A673 (cell line): ENCODE data around the gene IL23R. TPM values are rescaled to one million over a fixed set of nuclear protein-coding genes. Genes with fewer than 3 reads are reported as not detected.

Source experiments
- Bru-seq: library from RNA; stranded (reverse); fragments of 400-500 nt; gene quantifications from one replicate; lab custom pipeline; 2021; lab: Mats Ljungman, UMichigan
- BruChase-seq, 2 experiments: library from RNA; stranded (reverse); fragments of 400-500 nt; gene quantifications; one replicate each; lab custom pipeline; 2021; lab: Mats Ljungman, UMichigan
- BruUV-seq: library from RNA; stranded (reverse); fragments of 400-500 nt; replicated peaks from 2 replicates; lab custom pipeline; 2021; lab: Mats Ljungman, UMichigan
- CTCF ChIA-PET: fragments of 300-600 bp; sonication (Branson Sonifier 250); formaldehyde crosslinking; loops from one replicate; lab custom pipeline; 2022; ENCODE audit warnings: antibody characterized with exemption; lab: Charles Lee
- POLR2A ChIA-PET: fragments of 300-600 bp; sonication (Branson Sonifier 250); formaldehyde crosslinking; loops from one replicate; lab custom pipeline; 2022; ENCODE audit warnings: antibody characterized with exemption; ENCODE audit not compliant: low non-redundant PET; lab: Charles Lee
- DNase-seq: peaks from one replicate; pipeline ENCODE4 v3.0.0-alpha.2; 2015; ENCODE audit warnings: low spot score
- H3K27ac ChIP-seq: fragments of 200-600 bp; sonication (generic); 2 replicates; pipeline ENCODE4 v1.5.1; 2016; ENCODE audit warnings: mixed run types, low read depth, mild to moderate bottlenecking, mixed read lengths, antibody characterized with exemption, low read length; ENCODE audit not compliant: poor library complexity, severe bottlenecking
- H3K27me3 ChIP-seq: fragments of 200-600 bp; sonication (generic); replicated peaks from 2 replicates; pipeline ENCODE4 v1.6.1; 2017; ENCODE audit warnings: mixed run types, low read depth, mild to moderate bottlenecking, mixed read lengths, antibody characterized with exemption, low read length; ENCODE audit not compliant: insufficient read depth, poor library complexity
- H3K36me3 ChIP-seq: fragments of 200-600 bp; sonication (generic); 2 replicates; pipeline ENCODE4 v1.6.1; 2016; ENCODE audit warnings: mixed run types, mild to moderate bottlenecking, mixed read lengths, antibody characterized with exemption, low read length; ENCODE audit not compliant: insufficient read depth, poor library complexity, severe bottlenecking
- H3K4me1 ChIP-seq: fragments of 200-600 bp; sonication (generic); 2 replicates; pipeline ENCODE4 v1.6.1; 2017; ENCODE audit warnings: mixed run types, mild to moderate bottlenecking, mixed read lengths, antibody characterized with exemption, low read length; ENCODE audit not compliant: insufficient read depth, poor library complexity, severe bottlenecking
- H3K4me3 ChIP-seq: fragments of 200-600 bp; sonication (generic); 2 replicates; pipeline ENCODE4 v1.5.1; 2016; ENCODE audit warnings: low read depth, mixed run types, mild to moderate bottlenecking, mixed read lengths, low read length; ENCODE audit not compliant: poor library complexity, severe bottlenecking
- H3K9me3 ChIP-seq: fragments of 200-600 bp; sonication (generic); 2 replicates; pipeline ENCODE4 v1.6.1; 2016; ENCODE audit warnings: mixed run types, low read depth, mild to moderate bottlenecking, mixed read lengths, antibody characterized with exemption, low read length; ENCODE audit not compliant: poor library complexity, severe bottlenecking
- EZH2 ChIP-seq: fragments of 200-600 bp; sonication (generic); IDR thresholded peaks from 2 replicates; pipeline ENCODE4 v1.6.1; 2017; ENCODE audit warnings: borderline replicate concordance, low read depth, mild to moderate bottlenecking, mixed read lengths, antibody characterized with exemption, low read length; ENCODE audit not compliant: poor library complexity, severe bottlenecking
- intact Hi-C: fragments of 100-400 bp; cut with micrococcal nuclease; formaldehyde crosslinking; loops from one replicate; pipeline ENCODE4 v1.10.0; 2022; ENCODE audit not compliant: unreplicated experiment
- long read RNA-seq: library from polyadenylated mRNA; stranded (forward); transcript quantifications from one replicate; pipeline ENCODE4 v2.0.0, GENCODE V29; 2022
- total RNA-seq: library from RNA; stranded (reverse); gene quantifications from 2 replicates; pipeline ENCODE4 v1.2.3, GENCODE V29; 2021
- TF ChIP-seq, protein P1 (sequence below): fragments of 300-800, 200-600 bp; sonication (generic); conservative IDR thresholded peaks from 2 replicates; pipeline ENCODE4 v1.5.1; 2017; ENCODE audit warnings: low read depth, mild to moderate bottlenecking, antibody characterized with exemption, low read length, moderate library complexity, mixed read lengths

Gene IL23R
- total RNA-seq (not detected in 2 replicates), Bru-seq, nascent RNA (not detected), BruChase-seq, experiment 1, labeled RNA remaining after a 2-hour chase (not detected), BruChase-seq, experiment 2, labeled RNA remaining after a 6-hour chase (percentile 1 among the genes with signal in this experiment)
- long read RNA-seq, result 0 reads

GRCh38 chr1:67166196-67166595, at the start of gene IL23R:
Gene IL23R (plus strand): TSS chr1:67166454. CDS start chr1:67168121, 1,667 bp downstream.
- Histone ChIP-seq H3K9me3 (no peaks in the 10 kb centered on the region), H3K4me3 (no peak within 1 kb of the TSS), H3K27ac (no peak within 1 kb of the TSS), H3K4me1 (no peaks in the 10 kb centered on the region), H3K36me3 (no peaks in the 10 kb centered on the region), H3K27me3 (no peaks in the 10 kb centered on the region)
- intact Hi-C loops, result no loop called here
- ChIA-PET CTCF (no interaction called here), POLR2A (no interaction called here)
- TF ChIP-seq EZH2, result no peak
- no peak for DNase-seq
- no TSS peak for BruUV-seq

DNA sequence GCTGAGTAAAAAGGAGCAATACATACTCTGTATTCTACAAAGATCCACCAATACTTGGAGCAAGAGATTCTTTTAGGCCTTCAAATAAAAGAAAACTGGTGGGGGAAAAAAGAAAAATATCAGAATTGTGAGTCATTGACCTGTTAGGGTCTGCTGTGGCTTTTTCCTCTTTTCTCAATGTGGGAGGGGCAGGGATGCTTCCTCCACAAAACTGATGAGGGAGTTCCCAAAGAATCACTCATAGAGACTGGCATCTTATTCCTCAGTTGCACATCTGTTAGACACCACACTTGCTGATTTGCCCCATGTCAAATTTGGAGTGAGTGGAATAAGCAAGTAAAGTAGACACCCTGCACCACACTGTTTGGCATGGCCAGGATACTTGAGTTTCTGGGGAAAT, 48.1 kb upstream of the IL23R start:
- no peaks in the 10 kb centered on the region for H3K9me3 ChIP-seq
- ChIA-PET POLR2A (no interaction called here), CTCF (no interaction called here)
- BruUV-seq, result no TSS peak
- H3K4me1 ChIP-seq, result no peaks in the 10 kb centered on the region
- H3K36me3 ChIP-seq, result no peaks in the 10 kb centered on the region
- H3K27ac ChIP-seq, result no peak overlapping the region
- H3K27me3 ChIP-seq, result no peaks in the 10 kb centered on the region
- no peak for TF ChIP-seq EZH2
- TF ChIP-seq, protein P1, sequence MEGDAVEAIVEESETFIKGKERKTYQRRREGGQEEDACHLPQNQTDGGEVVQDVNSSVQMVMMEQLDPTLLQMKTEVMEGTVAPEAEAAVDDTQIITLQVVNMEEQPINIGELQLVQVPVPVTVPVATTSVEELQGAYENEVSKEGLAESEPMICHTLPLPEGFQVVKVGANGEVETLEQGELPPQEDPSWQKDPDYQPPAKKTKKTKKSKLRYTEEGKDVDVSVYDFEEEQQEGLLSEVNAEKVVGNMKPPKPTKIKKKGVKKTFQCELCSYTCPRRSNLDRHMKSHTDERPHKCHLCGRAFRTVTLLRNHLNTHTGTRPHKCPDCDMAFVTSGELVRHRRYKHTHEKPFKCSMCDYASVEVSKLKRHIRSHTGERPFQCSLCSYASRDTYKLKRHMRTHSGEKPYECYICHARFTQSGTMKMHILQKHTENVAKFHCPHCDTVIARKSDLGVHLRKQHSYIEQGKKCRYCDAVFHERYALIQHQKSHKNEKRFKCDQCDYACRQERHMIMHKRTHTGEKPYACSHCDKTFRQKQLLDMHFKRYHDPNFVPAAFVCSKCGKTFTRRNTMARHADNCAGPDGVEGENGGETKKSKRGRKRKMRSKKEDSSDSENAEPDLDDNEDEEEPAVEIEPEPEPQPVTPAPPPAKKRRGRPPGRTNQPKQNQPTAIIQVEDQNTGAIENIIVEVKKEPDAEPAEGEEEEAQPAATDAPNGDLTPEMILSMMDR, result no peak
- intact Hi-C loops, result no loop called here
- no peak overlapping the region for H3K4me3 ChIP-seq
- DNase-seq, result no peak

GRCh38 chr1:67118646-67119045, 47.6 kb upstream of the IL23R start:
- no peaks in the 10 kb centered on the region for H3K27me3 ChIP-seq
- no peaks in the 10 kb centered on the region for H3K9me3 ChIP-seq
- POLR2A ChIA-PET, result no interaction called here
- H3K4me3 ChIP-seq, result no peak overlapping the region
- no peaks in the 10 kb centered on the region for H3K4me1 ChIP-seq
- no peak overlapping the region for H3K27ac ChIP-seq
- no TSS peak for BruUV-seq
- intact Hi-C loops, result no loop called here
- TF ChIP-seq EZH2, result no peak
- TF ChIP-seq, protein P1, result no peak
- CTCF ChIA-PET, result no interaction called here
- no peaks in the 10 kb centered on the region for H3K36me3 ChIP-seq
- no peak for DNase-seq
